Activated gamma-delta T cell treated with anti-CD3 and anti-CD28 coated beads, Interleukin-2, amount 50 U/mL, for 16 hours (primary cell): ENCODE measurements around the gene FSTL5.
"Not testable (repeated sequence)": the region's sequence is repeated elsewhere in the genome, so short reads cannot be mapped to it uniquely, and the experiment has no call there.

Experiments
- DNase-seq: peaks from one replicate; pipeline ENCODE4 v3.0.0-alpha.2; 2020; ENCODE audit warnings: low read depth

Gene FSTL5

GRCh38 chr4:162103908-162104307 is 59.9 kb downstream of the FSTL5 start:
- DNase-seq, result not testable (repeated sequence)

- DNase-seq, result no peak
Observed at GRCh38 chr4:162102713-162103112, 61.1 kb downstream of the FSTL5 start.

GRCh38 chr4:162101337-162101736 is 62.5 kb downstream of the FSTL5 start:
- DNase-seq, result no peak

GRCh38 chr4:162075726-162076125 is 88.1 kb downstream of the FSTL5 start:
- no peak for DNase-seq

GRCh38 chr4:162061214-162061613 is 102.6 kb downstream of the FSTL5 start:
- DNase-seq, result no peak

- DNase-seq, result no peak
Observed at GRCh38 chr4:162059656-162060055, 104.1 kb downstream of the FSTL5 start.

GRCh38 chr4:162056990-162057389 is 106.8 kb downstream of the FSTL5 start:
- DNase-seq, result no peak

- DNase-seq, result no peak
Observed at GRCh38 chr4:162046135-162046534, 117.7 kb downstream of the FSTL5 start.

- no peak for DNase-seq
Observed at GRCh38 chr4:162038112-162038511, 125.7 kb downstream of the FSTL5 start.

- DNase-seq, result no peak
Observed at GRCh38 chr4:162017863-162018262, 145.9 kb downstream of the FSTL5 start.

- DNase-seq, result no peak
Observed at GRCh38 chr4:162016991-162017390, 146.8 kb downstream of the FSTL5 start.

- no peak for DNase-seq
Observed at GRCh38 chr4:162016219-162016618, 147.6 kb downstream of the FSTL5 start.

- DNase-seq, result no peak
Observed at GRCh38 chr4:162015090-162015489, 148.7 kb downstream of the FSTL5 start.

- no peak for DNase-seq
Observed at GRCh38 chr4:162011089-162011488, 152.7 kb downstream of the FSTL5 start.

GRCh38 chr4:162010362-162010761 is 153.4 kb downstream of the FSTL5 start:
- no peak for DNase-seq

- no peak for DNase-seq
Observed at GRCh38 chr4:161992317-161992716, 171.5 kb downstream of the FSTL5 start.

- no peak for DNase-seq
Observed at GRCh38 chr4:161991811-161992210, 172.0 kb downstream of the FSTL5 start.

GRCh38 chr4:161990721-161991120 is 173.1 kb downstream of the FSTL5 start:
- no peak for DNase-seq

- DNase-seq, result no peak
Observed at GRCh38 chr4:161988946-161989345, 174.9 kb downstream of the FSTL5 start.

GRCh38 chr4:161987611-161988010 is 176.2 kb downstream of the FSTL5 start:
- DNase-seq, result no peak

- DNase-seq, result no peak
Observed at GRCh38 chr4:161952382-161952781, 211.4 kb downstream of the FSTL5 start.

GRCh38 chr4:161949946-161950725 is 213.7 kb downstream of the FSTL5 start:
- DNase-seq, result no peak

GRCh38 chr4:161948026-161948770 is 215.6 kb downstream of the FSTL5 start:
- no peak for DNase-seq
